22Rv1 (cell line): ENCODE data around the gene LRMDA.

Source experiments
- ZFX ChIP-seq: fragments of 450-650 bp; IDR thresholded peaks from 2 replicates; pipeline ENCODE4 v1.6.1; 2017; ENCODE audit warnings: antibody characterized with exemption, borderline replicate concordance
- TF ChIP-seq, protein P1 (sequence below): fragments of 450-650 bp; IDR thresholded peaks from 2 replicates; pipeline ENCODE4 v1.5.1; 2017; ENCODE audit warnings: mild to moderate bottlenecking

GRCh38 chr10:75744261-75744660 is 312.8 kb downstream of the LRMDA start:
- TF ChIP-seq, protein P1, sequence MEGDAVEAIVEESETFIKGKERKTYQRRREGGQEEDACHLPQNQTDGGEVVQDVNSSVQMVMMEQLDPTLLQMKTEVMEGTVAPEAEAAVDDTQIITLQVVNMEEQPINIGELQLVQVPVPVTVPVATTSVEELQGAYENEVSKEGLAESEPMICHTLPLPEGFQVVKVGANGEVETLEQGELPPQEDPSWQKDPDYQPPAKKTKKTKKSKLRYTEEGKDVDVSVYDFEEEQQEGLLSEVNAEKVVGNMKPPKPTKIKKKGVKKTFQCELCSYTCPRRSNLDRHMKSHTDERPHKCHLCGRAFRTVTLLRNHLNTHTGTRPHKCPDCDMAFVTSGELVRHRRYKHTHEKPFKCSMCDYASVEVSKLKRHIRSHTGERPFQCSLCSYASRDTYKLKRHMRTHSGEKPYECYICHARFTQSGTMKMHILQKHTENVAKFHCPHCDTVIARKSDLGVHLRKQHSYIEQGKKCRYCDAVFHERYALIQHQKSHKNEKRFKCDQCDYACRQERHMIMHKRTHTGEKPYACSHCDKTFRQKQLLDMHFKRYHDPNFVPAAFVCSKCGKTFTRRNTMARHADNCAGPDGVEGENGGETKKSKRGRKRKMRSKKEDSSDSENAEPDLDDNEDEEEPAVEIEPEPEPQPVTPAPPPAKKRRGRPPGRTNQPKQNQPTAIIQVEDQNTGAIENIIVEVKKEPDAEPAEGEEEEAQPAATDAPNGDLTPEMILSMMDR: no peak
- TF ChIP-seq ZFX: no peak
